22Rv1 (cell line): Measurements from ENCODE around the gene HEY2.

Source experiments
- H3K27ac ChIP-seq: fragments of 450-650 bp; 2 replicates; pipeline ENCODE4 v1.5.1; 2017
- ZFX ChIP-seq: fragments of 450-650 bp; IDR thresholded peaks from 2 replicates; pipeline ENCODE4 v1.6.1; 2017; ENCODE audit warnings: antibody characterized with exemption, borderline replicate concordance
- TF ChIP-seq, protein P1 (sequence below): fragments of 450-650 bp; IDR thresholded peaks from 2 replicates; pipeline ENCODE4 v1.5.1; 2017; ENCODE audit warnings: mild to moderate bottlenecking

HEY2 gene

DNA sequence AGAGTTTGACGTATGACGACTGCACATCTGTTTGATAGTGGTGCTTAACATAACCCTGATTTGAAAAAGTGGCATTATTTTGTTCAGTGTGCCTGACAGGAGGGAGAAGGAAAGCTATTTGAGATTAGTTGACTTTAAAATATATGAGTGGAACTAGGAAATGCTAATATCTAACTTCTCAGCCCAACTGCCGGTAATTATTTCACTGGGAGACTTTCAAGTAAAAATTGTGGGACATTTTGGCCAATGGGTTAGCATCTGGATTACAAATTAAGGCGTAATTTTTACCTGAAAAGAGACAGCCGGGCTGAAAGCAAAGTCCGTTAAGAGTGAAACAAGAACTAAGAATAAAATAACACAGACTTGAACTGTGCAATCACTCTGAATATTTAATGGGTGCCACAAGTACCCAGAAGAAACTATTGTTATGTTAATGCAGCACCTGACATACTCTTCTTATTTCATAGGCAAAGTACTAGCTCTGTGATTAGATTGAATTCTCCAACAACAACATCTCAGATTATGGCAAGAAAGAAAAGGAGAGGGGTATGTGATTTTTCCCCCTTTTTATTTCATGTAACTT, 2.0 kb downstream of the HEY2 start:
- TF ChIP-seq ZFX: no peak
- TF ChIP-seq, protein P1, sequence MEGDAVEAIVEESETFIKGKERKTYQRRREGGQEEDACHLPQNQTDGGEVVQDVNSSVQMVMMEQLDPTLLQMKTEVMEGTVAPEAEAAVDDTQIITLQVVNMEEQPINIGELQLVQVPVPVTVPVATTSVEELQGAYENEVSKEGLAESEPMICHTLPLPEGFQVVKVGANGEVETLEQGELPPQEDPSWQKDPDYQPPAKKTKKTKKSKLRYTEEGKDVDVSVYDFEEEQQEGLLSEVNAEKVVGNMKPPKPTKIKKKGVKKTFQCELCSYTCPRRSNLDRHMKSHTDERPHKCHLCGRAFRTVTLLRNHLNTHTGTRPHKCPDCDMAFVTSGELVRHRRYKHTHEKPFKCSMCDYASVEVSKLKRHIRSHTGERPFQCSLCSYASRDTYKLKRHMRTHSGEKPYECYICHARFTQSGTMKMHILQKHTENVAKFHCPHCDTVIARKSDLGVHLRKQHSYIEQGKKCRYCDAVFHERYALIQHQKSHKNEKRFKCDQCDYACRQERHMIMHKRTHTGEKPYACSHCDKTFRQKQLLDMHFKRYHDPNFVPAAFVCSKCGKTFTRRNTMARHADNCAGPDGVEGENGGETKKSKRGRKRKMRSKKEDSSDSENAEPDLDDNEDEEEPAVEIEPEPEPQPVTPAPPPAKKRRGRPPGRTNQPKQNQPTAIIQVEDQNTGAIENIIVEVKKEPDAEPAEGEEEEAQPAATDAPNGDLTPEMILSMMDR: no peak
- H3K27ac ChIP-seq: no peak overlapping the region

DNA sequence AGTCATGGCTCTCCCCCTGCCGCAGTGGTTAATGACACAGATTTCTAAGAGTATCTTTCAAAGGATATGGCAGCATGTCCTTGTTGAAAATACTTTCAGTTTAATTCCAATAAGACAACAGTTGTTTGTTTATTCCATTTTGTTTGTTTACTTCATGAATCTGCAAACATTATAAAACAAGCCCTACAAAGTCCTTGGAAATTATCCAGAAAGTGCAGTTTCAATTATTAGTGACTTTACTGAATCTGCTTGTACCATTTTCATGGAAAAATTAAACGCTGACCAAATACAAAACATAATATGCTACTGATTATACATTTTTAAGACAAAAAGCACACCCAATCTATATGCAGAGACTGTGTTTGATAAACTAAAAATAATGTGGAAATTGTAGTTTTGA, 3.3 kb downstream of the HEY2 start:
- TF ChIP-seq, protein P1: no peak
- TF ChIP-seq ZFX: no peak
- H3K27ac ChIP-seq: no peak overlapping the region

DNA sequence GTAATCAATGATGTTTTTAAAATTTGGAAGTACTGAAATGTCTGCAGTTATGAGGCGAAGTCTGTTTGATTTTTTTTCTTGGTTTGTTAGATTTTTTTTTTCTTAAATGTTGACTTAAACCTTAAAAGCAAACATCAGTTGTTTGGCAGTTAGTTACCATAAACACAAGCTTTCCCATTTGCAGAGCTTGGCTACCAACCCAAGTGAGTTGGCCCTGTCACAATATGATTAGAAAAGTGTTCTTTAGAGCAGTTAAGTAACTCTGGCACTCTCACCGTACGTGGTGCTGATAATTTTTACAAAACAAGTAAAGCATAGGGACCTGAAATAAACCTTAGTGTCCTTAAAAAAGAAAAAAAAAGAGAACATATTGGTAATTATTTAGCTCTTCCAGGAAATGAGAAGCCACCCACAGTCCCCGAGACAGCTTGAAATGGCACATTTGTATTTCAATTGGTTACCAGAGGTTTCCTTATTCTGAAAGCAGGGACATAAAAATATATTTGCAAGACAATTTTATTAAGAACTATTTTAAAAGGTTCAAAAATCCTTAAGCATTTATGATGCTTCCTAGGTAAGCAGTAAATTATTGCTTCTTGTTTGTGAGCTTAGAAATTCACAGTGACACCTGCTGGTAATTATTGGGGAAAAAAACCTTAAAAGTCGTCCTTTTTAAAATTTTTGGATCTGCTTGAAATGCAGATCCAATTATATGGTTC, 3.9 kb downstream of the HEY2 start:
- H3K27ac ChIP-seq: no peak overlapping the region
- no peak for TF ChIP-seq ZFX
- TF ChIP-seq, protein P1: peak; percentile 72

DNA sequence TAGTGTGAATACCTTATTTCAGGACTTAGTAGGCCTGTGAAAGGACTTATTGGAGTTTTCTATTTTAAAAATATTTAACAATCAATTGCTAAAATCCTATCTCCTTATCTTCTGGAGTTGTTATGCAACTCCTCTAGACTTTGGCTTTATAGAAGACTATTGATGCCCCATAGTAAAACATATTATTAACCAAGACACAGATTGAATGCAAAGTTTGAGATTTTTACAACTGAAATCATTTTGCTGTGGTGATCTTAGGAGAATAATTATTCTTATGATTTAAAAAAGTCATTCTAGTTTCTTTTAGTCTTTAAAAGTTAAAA, 4.5 kb downstream of the HEY2 start:
- H3K27ac ChIP-seq: no peak overlapping the region
- TF ChIP-seq, protein P1: peak; percentile 43
- no peak for TF ChIP-seq ZFX

DNA sequence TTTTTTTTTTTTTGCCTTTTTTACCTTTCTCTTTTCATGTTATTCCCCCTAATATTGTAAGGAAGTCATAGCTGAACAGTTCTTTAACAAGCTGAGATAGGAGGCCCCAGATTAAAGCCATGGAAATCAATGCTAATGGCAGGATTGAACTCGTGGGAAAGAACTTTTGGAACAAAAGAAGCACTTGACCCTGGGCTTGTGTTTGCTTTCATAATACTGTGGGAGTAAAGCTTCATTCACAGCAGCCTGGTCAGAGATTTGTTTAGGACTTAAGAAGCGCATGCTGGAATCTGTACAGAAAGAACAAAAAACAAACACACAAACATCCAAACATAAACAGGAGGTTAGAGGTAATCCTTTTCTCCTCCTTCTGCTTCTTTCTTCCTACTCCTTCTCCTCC, 5.1 kb downstream of the HEY2 start:
- TF ChIP-seq, protein P1: no peak
- TF ChIP-seq ZFX: no peak
- no peak overlapping the region for H3K27ac ChIP-seq

DNA sequence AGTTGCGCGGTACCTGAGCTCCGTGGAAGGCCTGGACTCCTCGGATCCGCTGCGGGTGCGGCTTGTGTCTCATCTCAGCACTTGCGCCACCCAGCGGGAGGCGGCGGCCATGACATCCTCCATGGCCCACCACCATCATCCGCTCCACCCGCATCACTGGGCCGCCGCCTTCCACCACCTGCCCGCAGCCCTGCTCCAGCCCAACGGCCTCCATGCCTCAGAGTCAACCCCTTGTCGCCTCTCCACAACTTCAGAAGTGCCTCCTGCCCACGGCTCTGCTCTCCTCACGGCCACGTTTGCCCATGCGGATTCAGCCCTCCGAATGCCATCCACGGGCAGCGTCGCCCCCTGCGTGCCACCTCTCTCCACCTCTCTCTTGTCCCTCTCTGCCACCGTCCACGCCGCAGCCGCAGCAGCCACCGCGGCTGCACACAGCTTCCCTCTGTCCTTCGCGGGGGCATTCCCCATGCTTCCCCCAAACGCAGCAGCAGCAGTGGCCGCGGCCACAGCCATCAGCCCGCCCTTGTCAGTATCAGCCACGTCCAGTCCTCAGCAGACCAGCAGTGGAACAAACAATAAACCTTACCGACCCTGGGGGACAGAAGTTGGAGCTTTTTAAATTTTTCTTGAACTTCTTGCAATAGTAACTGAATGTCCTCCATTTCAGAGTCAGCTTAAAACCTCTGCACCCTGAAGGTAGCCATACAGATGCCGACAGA, 9.9 kb downstream of the HEY2 start:
- TF ChIP-seq, protein P1: peak; percentile 90
- no peak for TF ChIP-seq ZFX
- no peak overlapping the region for H3K27ac ChIP-seq

DNA sequence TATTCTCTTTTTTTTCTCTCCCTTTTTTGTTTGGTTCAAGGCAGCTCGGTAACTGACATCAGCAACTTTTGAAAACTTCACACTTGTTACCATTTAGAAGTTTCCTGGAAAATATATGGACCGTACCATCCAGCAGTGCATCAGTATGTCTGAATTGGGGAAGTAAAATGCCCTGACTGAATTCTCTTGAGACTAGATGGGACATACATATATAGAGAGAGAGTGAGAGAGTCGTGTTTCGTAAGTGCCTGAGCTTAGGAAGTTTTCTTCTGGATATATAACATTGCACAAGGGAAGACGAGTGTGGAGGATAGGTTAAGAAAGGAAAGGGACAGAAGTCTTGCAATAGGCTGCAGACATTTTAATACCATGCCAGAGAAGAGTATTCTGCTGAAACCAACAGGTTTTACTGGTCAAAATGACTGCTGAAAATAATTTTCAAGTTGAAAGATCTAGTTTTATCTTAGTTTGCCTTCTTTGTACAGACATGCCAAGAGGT, 10.6 kb downstream of the HEY2 start:
- TF ChIP-seq ZFX: no peak
- TF ChIP-seq, protein P1: no peak
- no peak overlapping the region for H3K27ac ChIP-seq
